Upper lobe of left lung (tissue), 4 donors: ENCODE data around the gene CLEC16A.

Experiments
- CTCF ChIP-seq, 6 experiments: fragments of 450-650 bp in 4 of 6; fragments of 200-600 bp in 2 of 6; sonication (generic) in 2 of 6; IDR thresholded peaks; one replicate each; pipeline ENCODE4 v1.5.1; 2016 to 2019; ENCODE audit warnings: antibody characterized with exemption in 6 of 6
- EP300 ChIP-seq, 4 donors: sonication (generic); formaldehyde crosslinking; IDR thresholded peaks; one replicate each; pipeline ENCODE4 v1.5.1; 2017; ENCODE audit warnings: antibody characterized with exemption in 4 of 4, control low read depth in 2 of 4
- POLR2A ChIP-seq, 4 donors: fragments of 450-650 bp; IDR thresholded peaks; one replicate each; pipeline ENCODE4 v1.5.1; 2016 to 2017; ENCODE audit warnings: antibody characterized with exemption in 4 of 4, mild to moderate bottlenecking in 2 of 4

- TF ChIP-seq CTCF (IDR thresholded peaks at IDR 0.05) = no peak
- no peak for TF ChIP-seq POLR2A (IDR thresholded peaks at IDR 0.05)
- no peak for TF ChIP-seq EP300 (IDR thresholded peaks at IDR 0.05)
Observed at GRCh38 chr16:11135464-11135973, 191.2 kb downstream of the CLEC16A start.
